HEK293 (cell line): ENCODE data around the gene HNRNPC.

Source experiments
- CTCF ChIA-PET: fragments of 350-600 bp; formaldehyde crosslinking; extraction: SDS; loops from one replicate; lab custom pipeline; 2021; ENCODE audit warnings: antibody characterized with exemption; lab: Yijun Ruan, JAX
- POLR2A ChIA-PET: fragments of 300-600 bp; formaldehyde crosslinking; extraction: SDS; loops from one replicate; lab custom pipeline; 2020; ENCODE audit warnings: antibody characterized with exemption, inconsistent platforms; lab: Yijun Ruan, JAX
- H3K27ac ChIP-seq: fragments of 200-500 bp; sonication (Bioruptor generic); 2 replicates; pipeline ENCODE4 v1.5.1; 2014; ENCODE audit warnings: low read depth, low read length, control low read depth, inconsistent platforms; ENCODE audit errors: extremely low read depth
- H3K36me3 ChIP-seq, 2 experiments: fragments of 200-500 bp in 1 of 2; sonication (Bioruptor generic) in 1 of 2; 1 replicate in 1 of 2; 2 replicates in 1 of 2; pipeline ENCODE4 v1.5.1; 2014 to 2017; ENCODE audit warnings: inconsistent platforms in 2 of 2, low read length in 2 of 2; ENCODE audit not compliant: control insufficient read depth in 2 of 2, insufficient read depth in 1 of 2
- H3K4me1 ChIP-seq: fragments of 200-500 bp; sonication (Bioruptor generic); 2 replicates; pipeline ENCODE4 v1.5.1; 2014; ENCODE audit warnings: mild to moderate bottlenecking, low read length, inconsistent platforms; ENCODE audit not compliant: control insufficient read depth, insufficient read depth
- H3K4me3 ChIP-seq: 2 replicates; pipeline ENCODE4 v1.5.1; 2011; ENCODE audit warnings: low read depth, mild to moderate bottlenecking, control low read depth, low read length, moderate library complexity
- H3K9me3 ChIP-seq: fragments of 200-500 bp; sonication (Bioruptor generic); 2 replicates; pipeline ENCODE4 v1.5.1; 2014; ENCODE audit warnings: low read depth, low read length, inconsistent platforms; ENCODE audit not compliant: control insufficient read depth, insufficient read depth
- IKZF3 ChIP-seq: fragments of 450-650 bp; IDR thresholded peaks from 2 replicates; pipeline ENCODE4 v1.5.0; 2018; ENCODE audit warnings: missing biosample characterization, mild to moderate bottlenecking, missing genetic modification characterization, moderate library complexity
- KLF8 ChIP-seq: fragments of 450-650 bp; formaldehyde crosslinking; IDR thresholded peaks from 2 replicates; pipeline ENCODE4 v1.5.1; 2016; ENCODE audit warnings: missing biosample characterization, missing genetic modification characterization
- PRDM10 ChIP-seq: fragments of 450-650 bp; formaldehyde crosslinking; IDR thresholded peaks from 2 replicates; pipeline ENCODE4 v1.5.1; 2016; ENCODE audit warnings: missing biosample characterization, missing genetic modification characterization
- TRIM28 ChIP-seq: IDR thresholded peaks from 2 replicates; pipeline ENCODE4 v1.6.1; 2011; ENCODE audit warnings: low read length, control low read depth, borderline replicate concordance
- WT1 ChIP-seq: fragments of 450-650 bp; formaldehyde crosslinking; IDR thresholded peaks from 2 replicates; pipeline ENCODE4 v1.5.1; 2016; ENCODE audit warnings: missing biosample characterization, missing genetic modification characterization
- YY2 ChIP-seq: fragments of 450-650 bp; formaldehyde crosslinking; IDR thresholded peaks from 2 replicates; pipeline ENCODE4 v1.5.1; 2016; ENCODE audit warnings: missing biosample characterization, missing genetic modification characterization
- ZBTB17 ChIP-seq: fragments of 450-650 bp; formaldehyde crosslinking; IDR thresholded peaks from 2 replicates; pipeline ENCODE4 v1.5.1; 2016; ENCODE audit warnings: missing biosample characterization, missing genetic modification characterization
- ZFP69B ChIP-seq: fragments of 450-650 bp; formaldehyde crosslinking; IDR thresholded peaks from 2 replicates; pipeline ENCODE4 v1.5.1; 2016; ENCODE audit warnings: missing biosample characterization, missing genetic modification characterization
- ZNF391 ChIP-seq: fragments of 450-650 bp; formaldehyde crosslinking; IDR thresholded peaks from 2 replicates; pipeline ENCODE4 v1.5.1; 2016; ENCODE audit warnings: low read depth, missing biosample characterization, missing genetic modification characterization, borderline replicate concordance
- ZNF433 ChIP-seq: fragments of 450-650 bp; formaldehyde crosslinking; IDR thresholded peaks from 2 replicates; pipeline ENCODE4 v1.5.1; 2016; ENCODE audit warnings: missing biosample characterization, missing genetic modification characterization, low read depth
- ZNF518A ChIP-seq: fragments of 450-650 bp; formaldehyde crosslinking; conservative IDR thresholded peaks from 2 replicates; pipeline ENCODE4 v1.5.1; 2016; ENCODE audit warnings: low read depth, missing biosample characterization, missing genetic modification characterization
- ZNF549 ChIP-seq: fragments of 450-650 bp; IDR thresholded peaks from 2 replicates; pipeline ENCODE4 v1.5.1; 2018; ENCODE audit warnings: missing biosample characterization, missing genetic modification characterization, mild to moderate bottlenecking, inconsistent platforms, moderate library complexity
- ZNF600 ChIP-seq: fragments of 450-650 bp; formaldehyde crosslinking; IDR thresholded peaks from 2 replicates; pipeline ENCODE4 v1.5.1; 2016; ENCODE audit warnings: missing biosample characterization, missing genetic modification characterization
- ZNF610 ChIP-seq: fragments of 450-650 bp; formaldehyde crosslinking; IDR thresholded peaks from 2 replicates; pipeline ENCODE4 v1.5.1; 2016; ENCODE audit warnings: missing biosample characterization, missing genetic modification characterization, borderline replicate concordance
- ZNF623 ChIP-seq: fragments of 450-650 bp; formaldehyde crosslinking; IDR thresholded peaks from 2 replicates; pipeline ENCODE4 v1.5.1; 2016; ENCODE audit warnings: missing biosample characterization, missing genetic modification characterization
- ZNF664 ChIP-seq: fragments of 450-650 bp; formaldehyde crosslinking; IDR thresholded peaks from 2 replicates; pipeline ENCODE4 v1.5.1; 2016; ENCODE audit warnings: missing biosample characterization, missing genetic modification characterization
- ZNF76 ChIP-seq: fragments of 450-650 bp; formaldehyde crosslinking; IDR thresholded peaks from 2 replicates; pipeline ENCODE4; 2016; ENCODE audit warnings: low read depth, missing biosample characterization, missing genetic modification characterization, borderline replicate concordance
- ZSCAN23 ChIP-seq: fragments of 450-650 bp; formaldehyde crosslinking; IDR thresholded peaks from 2 replicates; pipeline ENCODE4 v1.5.1; 2016; ENCODE audit warnings: missing biosample characterization, missing genetic modification characterization

Gene HNRNPC

GRCh38 chr14:21205678-21206581 is 63.3 kb downstream of the HNRNPC start:
- H3K4me3 ChIP-seq = no peak overlapping the region
- H3K4me1 ChIP-seq = no peaks in the 10 kb centered on the region
- TF ChIP-seq ZNF623 (tag by site-specific recombination) = no peak
- TF ChIP-seq ZNF600 (tag by site-specific recombination) = peak; percentile 27; the same call in 1 of the 2 replicates
- TF ChIP-seq ZNF664 (tag by site-specific recombination) = no peak
- no peak for TF ChIP-seq ZNF391 (tag by site-specific recombination)
- no peak for TF ChIP-seq TRIM28
- TF ChIP-seq IKZF3 = no peak
- TF ChIP-seq ZNF518A = no peak
- TF ChIP-seq KLF8 (tag by site-specific recombination) = no peak
- no peak overlapping the region for H3K27ac ChIP-seq
- H3K9me3 ChIP-seq = no peaks in the 10 kb centered on the region
- ChIA-PET POLR2A (no interaction called here), CTCF (no interaction called here)
- peaks cover 40 to 83% of the 10 kb centered on the region in 2 experiments for H3K36me3 ChIP-seq

GRCh38 chr14:21205026-21205677 is 64.1 kb downstream of the HNRNPC start:
- ChIA-PET CTCF (no interaction called here), POLR2A (no interaction called here)
- Histone ChIP-seq H3K27ac (no peak overlapping the region), H3K9me3 (no peaks in the 10 kb centered on the region), H3K4me3 (no peak overlapping the region), H3K4me1 (no peaks in the 10 kb centered on the region), H3K36me3 (peaks cover 38 to 80% of the 10 kb centered on the region in 2 experiments)
- no peak for TF ChIP-seq YY2 (tag by site-specific recombination)
- 0 out of 2 replicates have a peak, but pooled peaks have one; percentile 23 for TF ChIP-seq ZBTB17 (tag by site-specific recombination)
- no peak for TF ChIP-seq ZNF433 (tag by site-specific recombination)
- no peak for TF ChIP-seq ZNF549 (tag by site-specific recombination)

DNA sequence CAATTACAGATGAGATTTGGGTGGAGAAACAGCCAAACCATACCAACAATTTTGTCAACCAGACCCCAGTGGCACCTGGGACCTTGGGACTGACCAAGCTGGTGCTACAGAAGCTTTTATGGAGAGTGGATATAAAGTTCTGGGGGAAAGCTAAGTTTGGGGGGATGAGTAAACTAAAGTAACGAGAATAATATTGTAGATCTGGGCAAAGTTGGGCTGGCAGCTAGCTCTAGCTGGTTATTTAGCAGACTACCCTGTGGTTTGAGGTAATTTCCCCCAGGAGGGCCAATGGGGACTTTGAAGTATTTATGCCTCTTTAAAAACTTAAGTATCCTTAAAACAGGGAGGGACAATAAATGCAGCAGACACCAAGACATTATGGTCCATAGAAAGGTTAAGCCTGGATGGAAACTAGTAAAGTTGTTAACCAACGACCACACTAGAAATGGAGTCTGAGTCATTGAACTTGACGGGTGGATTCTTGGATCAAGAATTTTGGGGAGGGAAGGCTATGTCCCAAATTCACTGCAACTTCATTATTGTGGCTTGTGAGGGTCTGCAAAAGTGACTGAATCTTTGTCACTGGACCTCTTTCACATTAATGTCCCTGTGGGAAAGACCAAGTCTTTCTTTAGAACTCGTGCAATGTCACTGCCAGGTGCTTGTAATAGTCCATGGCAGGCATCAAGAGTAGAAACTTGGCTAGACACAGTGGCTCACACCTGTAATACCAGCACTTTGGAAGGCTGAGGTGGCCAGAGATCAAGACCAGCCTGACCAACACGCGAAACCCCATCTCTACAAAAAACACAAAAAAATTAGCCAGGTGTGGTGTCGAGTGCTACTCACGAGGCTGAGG is 64.8 kb downstream of the HNRNPC start:
- ChIA-PET POLR2A (no interaction called here), CTCF (interaction anchor here (0.5 to 1.7 kb wide), 3 partner anchors 12 to 136 kb away, joined by 3 to 4 read pairs (median 3); no protein-coding TSS in a partner anchor)
- Histone ChIP-seq H3K27ac (no peak overlapping the region), H3K4me1 (no peaks in the 10 kb centered on the region), H3K4me3 (no peak overlapping the region), H3K36me3 (peaks cover 30 to 73% of the 10 kb centered on the region in 2 experiments), H3K9me3 (no peaks in the 10 kb centered on the region)
- no peak for TF ChIP-seq WT1 (tag by site-specific recombination)
- TF ChIP-seq PRDM10 (tag by site-specific recombination) = 0 out of 2 replicates have a peak, but pooled peaks have one; percentile 11
- TF ChIP-seq ZNF610 (tag by site-specific recombination) = no peak
- no peak for TF ChIP-seq ZNF76
- TF ChIP-seq ZSCAN23 (tag by site-specific recombination) = no peak
- TF ChIP-seq ZFP69B = no peak
- TF ChIP-seq, all 188 proteins: peak for 1
